ENCODE results near the gene PKNOX2. TPM values are rescaled to one million over a fixed set of nuclear protein-coding genes. Genes with fewer than 3 reads are reported as not detected.

Gene PKNOX2
- total RNA-seq, 2 experiments from 2014 or later: not detected

DNA sequence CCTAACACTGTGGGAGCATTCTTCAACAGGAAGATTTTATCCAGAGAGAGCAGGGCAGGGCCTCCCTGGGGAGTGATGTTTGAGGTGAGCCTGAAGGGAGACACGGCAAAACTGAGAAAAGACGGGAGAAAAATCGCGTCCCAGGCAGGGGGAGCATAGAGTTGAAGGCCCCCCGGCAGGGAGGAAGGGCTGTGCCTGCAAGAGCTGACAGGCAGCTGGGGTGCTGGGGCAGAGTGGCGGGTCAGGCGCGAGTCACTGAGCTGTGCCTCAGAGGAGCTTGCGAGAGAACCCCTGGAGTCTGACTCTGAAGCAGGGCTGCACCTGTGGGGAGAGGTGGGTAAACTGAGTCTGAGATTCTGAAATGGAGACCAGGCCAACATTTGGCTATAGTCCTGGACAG, 14.8 kb downstream of the PKNOX2 start:
- TF ChIP-seq EZH2phosphoT487 (IDR thresholded peaks at IDR 0.05; ENCODE audit: borderline replicate concordance, low read depth, low read length): no peak
- TF ChIP-seq, protein P1, sequence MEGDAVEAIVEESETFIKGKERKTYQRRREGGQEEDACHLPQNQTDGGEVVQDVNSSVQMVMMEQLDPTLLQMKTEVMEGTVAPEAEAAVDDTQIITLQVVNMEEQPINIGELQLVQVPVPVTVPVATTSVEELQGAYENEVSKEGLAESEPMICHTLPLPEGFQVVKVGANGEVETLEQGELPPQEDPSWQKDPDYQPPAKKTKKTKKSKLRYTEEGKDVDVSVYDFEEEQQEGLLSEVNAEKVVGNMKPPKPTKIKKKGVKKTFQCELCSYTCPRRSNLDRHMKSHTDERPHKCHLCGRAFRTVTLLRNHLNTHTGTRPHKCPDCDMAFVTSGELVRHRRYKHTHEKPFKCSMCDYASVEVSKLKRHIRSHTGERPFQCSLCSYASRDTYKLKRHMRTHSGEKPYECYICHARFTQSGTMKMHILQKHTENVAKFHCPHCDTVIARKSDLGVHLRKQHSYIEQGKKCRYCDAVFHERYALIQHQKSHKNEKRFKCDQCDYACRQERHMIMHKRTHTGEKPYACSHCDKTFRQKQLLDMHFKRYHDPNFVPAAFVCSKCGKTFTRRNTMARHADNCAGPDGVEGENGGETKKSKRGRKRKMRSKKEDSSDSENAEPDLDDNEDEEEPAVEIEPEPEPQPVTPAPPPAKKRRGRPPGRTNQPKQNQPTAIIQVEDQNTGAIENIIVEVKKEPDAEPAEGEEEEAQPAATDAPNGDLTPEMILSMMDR (conservative IDR thresholded peaks at IDR 0.05; ENCODE audit: low read length): no peak
- H3K79me2 ChIP-seq (ENCODE audit: insufficient read depth, low read depth, low read length): no peaks in the 10 kb centered on the region
- intact Hi-C loops (cut with micrococcal nuclease; ENCODE audit: unreplicated experiment): no loop called here
- no peaks in the 10 kb centered on the region for H3K36me3 ChIP-seq (ENCODE audit: insufficient read depth, low read length)
- BruUV-seq (replicated peaks): no TSS peak
- DNase-seq (ENCODE audit: low spot score): no peak
- ChIA-PET POLR2A (no interaction called here), CTCF (ENCODE audit: unreplicated experiment) (no interaction called here)
- no peak overlapping the region for H3K4me3 ChIP-seq (ENCODE audit: low read depth, low read length, poor library complexity, severe bottlenecking)
- H3K27ac ChIP-seq (ENCODE audit: low read depth, low read length, poor library complexity, severe bottlenecking): no peak overlapping the region
- H3K9me2 ChIP-seq (ENCODE audit: insufficient read depth, low read length): no peaks in the 10 kb centered on the region
- no peaks in the 10 kb centered on the region for H4K20me1 ChIP-seq (ENCODE audit: insufficient read depth, low read length)
- H3K4me1 ChIP-seq (ENCODE audit: insufficient read depth, low read length, poor library complexity, severe bottlenecking): no peaks in the 10 kb centered on the region
- no peaks in the 10 kb centered on the region for H3K9me3 ChIP-seq (ENCODE audit: low read length)
- H2AFZ ChIP-seq (ENCODE audit: low read length): no peak overlapping the region
- H3K4me2 ChIP-seq (ENCODE audit: low read length): no peak overlapping the region

DNA sequence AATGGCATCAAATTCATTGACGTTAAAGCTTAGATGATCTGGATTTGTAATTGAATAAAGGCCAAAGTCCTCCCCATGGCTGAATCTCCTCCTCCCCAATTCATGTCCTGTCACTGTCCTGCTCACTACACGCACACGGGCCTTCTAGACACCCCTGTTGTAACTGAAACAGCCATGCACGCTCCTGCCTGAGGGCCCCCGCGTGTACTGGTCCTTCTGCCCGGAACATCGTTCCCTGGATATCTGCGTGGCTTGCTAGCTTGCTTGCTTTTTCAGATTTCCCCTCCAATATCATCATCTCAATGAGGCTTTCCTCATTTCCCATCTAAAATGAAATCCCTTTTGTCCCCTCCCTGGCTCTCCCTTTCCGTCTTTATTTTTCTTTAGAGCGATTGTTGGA, 15.3 kb downstream of the PKNOX2 start:
- ChIA-PET CTCF (ENCODE audit: unreplicated experiment) (no interaction called here), POLR2A (interaction anchor here (0.6 kb wide), 1 partner anchor 55 kb away, joined by 3 read pairs; no protein-coding TSS in a partner anchor)
- no peaks in the 10 kb centered on the region for H3K79me2 ChIP-seq (ENCODE audit: insufficient read depth, low read depth, low read length)
- TF ChIP-seq EZH2phosphoT487 (IDR thresholded peaks at IDR 0.05; ENCODE audit: borderline replicate concordance, low read depth, low read length): no peak
- TF ChIP-seq, protein P1 (conservative IDR thresholded peaks at IDR 0.05; ENCODE audit: low read length): no peak
- H3K36me3 ChIP-seq (ENCODE audit: insufficient read depth, low read length): no peaks in the 10 kb centered on the region
- no peak overlapping the region for H3K27ac ChIP-seq (ENCODE audit: low read depth, low read length, poor library complexity, severe bottlenecking)
- DNase-seq (ENCODE audit: low spot score): no peak
- no peaks in the 10 kb centered on the region for H3K9me2 ChIP-seq (ENCODE audit: insufficient read depth, low read length)
- H3K9me3 ChIP-seq (ENCODE audit: low read length): no peaks in the 10 kb centered on the region
- no peak overlapping the region for H2AFZ ChIP-seq (ENCODE audit: low read length)
- no peaks in the 10 kb centered on the region for H4K20me1 ChIP-seq (ENCODE audit: insufficient read depth, low read length)
- no TSS peak for BruUV-seq (replicated peaks)
- no peak overlapping the region for H3K4me2 ChIP-seq (ENCODE audit: low read length)
- intact Hi-C loops (cut with micrococcal nuclease; ENCODE audit: unreplicated experiment): no loop called here
- H3K4me3 ChIP-seq (ENCODE audit: low read depth, low read length, poor library complexity, severe bottlenecking): no peak overlapping the region
- H3K4me1 ChIP-seq (ENCODE audit: insufficient read depth, low read length, poor library complexity, severe bottlenecking): no peaks in the 10 kb centered on the region

DNA sequence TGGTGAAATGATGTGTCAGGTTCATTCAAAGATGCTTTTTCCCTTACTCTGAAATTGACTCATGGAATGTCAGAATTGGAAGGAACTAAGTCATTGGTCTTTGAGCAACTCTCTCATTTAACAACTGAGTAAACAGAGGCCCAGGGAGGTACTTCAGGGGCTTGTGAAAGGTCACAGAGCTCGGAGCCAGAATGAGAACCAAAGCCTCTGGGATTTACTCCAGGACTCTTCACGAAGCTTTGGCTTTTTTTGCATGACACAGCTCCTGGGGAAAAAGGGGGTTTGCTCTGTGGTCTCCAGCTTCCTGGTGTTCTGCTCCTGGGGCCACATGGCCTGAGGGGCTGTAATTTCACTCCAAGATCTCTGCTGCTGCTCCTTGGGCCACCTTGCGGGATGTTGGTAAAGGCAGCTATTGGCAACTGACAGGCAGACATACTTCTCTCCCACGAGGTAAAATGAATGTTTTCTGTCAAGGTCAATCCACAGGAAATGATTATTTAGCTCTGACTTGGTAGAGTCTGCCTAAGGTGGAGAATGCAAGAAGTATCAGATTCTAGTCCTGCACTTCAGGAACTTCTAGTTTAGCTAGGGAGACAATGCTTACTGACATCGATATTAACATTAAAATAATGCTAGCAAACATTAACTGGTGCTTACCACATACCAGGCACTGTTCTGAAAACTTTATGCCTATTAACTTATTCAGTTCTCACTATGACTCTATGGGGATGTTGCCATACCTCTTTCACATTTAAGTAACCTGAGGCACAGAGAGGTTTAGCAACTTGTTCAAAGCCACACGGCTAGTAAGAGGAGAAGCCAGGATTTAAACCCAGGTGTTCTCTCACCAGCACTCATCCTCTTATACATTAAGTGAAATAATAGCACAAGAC, 16.1 kb downstream of the PKNOX2 start:
- H3K9me3 ChIP-seq (ENCODE audit: low read length): no peaks in the 10 kb centered on the region
- H3K9me2 ChIP-seq (ENCODE audit: insufficient read depth, low read length): no peaks in the 10 kb centered on the region
- H3K36me3 ChIP-seq (ENCODE audit: insufficient read depth, low read length): no peaks in the 10 kb centered on the region
- DNase-seq (ENCODE audit: low spot score): no peak
- H3K27ac ChIP-seq (ENCODE audit: low read depth, low read length, poor library complexity, severe bottlenecking): no peak overlapping the region
- CTCF ChIA-PET (ENCODE audit: unreplicated experiment): no interaction called here
- H3K79me2 ChIP-seq (ENCODE audit: insufficient read depth, low read depth, low read length): no peaks in the 10 kb centered on the region
- H3K4me3 ChIP-seq (ENCODE audit: low read depth, low read length, poor library complexity, severe bottlenecking): no peak overlapping the region
- intact Hi-C loops (cut with micrococcal nuclease; ENCODE audit: unreplicated experiment): no loop called here
- no peak overlapping the region for H3K4me2 ChIP-seq (ENCODE audit: low read length)
- no peaks in the 10 kb centered on the region for H3K4me1 ChIP-seq (ENCODE audit: insufficient read depth, low read length, poor library complexity, severe bottlenecking)
- H4K20me1 ChIP-seq (ENCODE audit: insufficient read depth, low read length): no peaks in the 10 kb centered on the region
- TF ChIP-seq, protein P1 (conservative IDR thresholded peaks at IDR 0.05; ENCODE audit: low read length): no peak
- TF ChIP-seq EZH2phosphoT487 (IDR thresholded peaks at IDR 0.05; ENCODE audit: borderline replicate concordance, low read depth, low read length): no peak
- POLR2A ChIA-PET: interaction anchor here (0.6 kb wide), 1 partner anchor 56 kb away, joined by 3 read pairs; no protein-coding TSS in a partner anchor
- H2AFZ ChIP-seq (ENCODE audit: low read length): no peak overlapping the region
- no TSS peak for BruUV-seq (replicated peaks)

Measured in OCI-LY7 (cell line).